HepG2 (cell line): ENCODE measurements around the gene ASXL1. TPM values are rescaled to one million over a fixed set of nuclear protein-coding genes. Genes with fewer than 3 reads are reported as not detected.

ENCODE experiments used
- CCDC6 ChIP-seq: sonication (generic); formaldehyde crosslinking; IDR thresholded peaks from 2 replicates; pipeline ENCODE4 v1.8.1; 2022; ENCODE audit warnings: mild to moderate bottlenecking, missing genetic modification reagents, moderate library complexity
- CENPX ChIP-seq: sonication (generic); formaldehyde crosslinking; IDR thresholded peaks from 2 replicates; pipeline ENCODE4 v1.9.0; 2021; ENCODE audit warnings: mild to moderate bottlenecking, missing genetic modification reagents, moderate library complexity
- CERS6 ChIP-seq: sonication (generic); formaldehyde crosslinking; IDR thresholded peaks from 2 replicates; pipeline ENCODE4 v1.5.0; 2020; ENCODE audit warnings: missing genetic modification reagents
- DZIP1 ChIP-seq: sonication (generic); formaldehyde crosslinking; IDR thresholded peaks from 2 replicates; pipeline ENCODE4 v1.5.0; 2020; ENCODE audit warnings: mild to moderate bottlenecking, missing genetic modification reagents
- ISL2 ChIP-seq: sonication (generic); formaldehyde crosslinking; IDR thresholded peaks from 2 replicates; pipeline ENCODE4 v1.5.0; 2020; ENCODE audit warnings: missing genetic modification reagents
- ISX ChIP-seq: sonication (generic); formaldehyde crosslinking; conservative IDR thresholded peaks from 2 replicates; pipeline ENCODE4 v1.5.0; 2020; ENCODE audit warnings: missing genetic modification reagents
- PRPF4 ChIP-seq: fragments of 200-400 bp; formaldehyde crosslinking; IDR thresholded peaks from 2 replicates; pipeline ENCODE4 v1.6.1; 2016; ENCODE audit warnings: low read length, low read depth; ENCODE audit not compliant: poor library complexity, severe bottlenecking
- RXRB ChIP-seq: IDR thresholded peaks from 2 replicates; pipeline ENCODE4 v1.6.1; 2016; ENCODE audit warnings: borderline replicate concordance, missing genetic modification reagents, missing compliant biosample characterization
- SOX13 ChIP-seq, 3 experiments: fragments of 450-650 bp in 1 of 3; sonication (generic) in 1 of 3; formaldehyde crosslinking in 1 of 3; IDR thresholded peaks in 2 of 3; conservative IDR thresholded peaks in 1 of 3; 2 replicates each; pipeline versions ENCODE4 v1.5.0 to v1.6.1; 2016 to 2020; ENCODE audit warnings: antibody characterized with exemption in 1 of 3, mild to moderate bottlenecking in 1 of 3, missing compliant biosample characterization in 1 of 3, missing genetic modification reagents in 1 of 3, moderate library complexity in 1 of 3
- U2AF2 ChIP-seq: fragments of 200-400 bp; formaldehyde crosslinking; IDR thresholded peaks from 2 replicates; pipeline ENCODE4 v1.6.1; 2017; ENCODE audit warnings: low read depth, mild to moderate bottlenecking, low read length
- WIZ ChIP-seq: sonication (generic); formaldehyde crosslinking; IDR thresholded peaks from 2 replicates; pipeline ENCODE4 v1.5.1; 2020; ENCODE audit warnings: mild to moderate bottlenecking, missing genetic modification reagents
- ZFP90 ChIP-seq: sonication (generic); formaldehyde crosslinking; IDR thresholded peaks from 2 replicates; pipeline ENCODE4 v1.8.0; 2022; ENCODE audit warnings: missing genetic modification reagents, mild to moderate bottlenecking, inconsistent platforms, borderline replicate concordance
- ZNF124 ChIP-seq: sonication (generic); formaldehyde crosslinking; IDR thresholded peaks from 2 replicates; pipeline ENCODE4 v1.4.0; 2020; ENCODE audit warnings: missing genetic modification reagents
- ZNF234 ChIP-seq: sonication (generic); formaldehyde crosslinking; conservative IDR thresholded peaks from 2 replicates; pipeline ENCODE4 v1.5.1; 2020; ENCODE audit warnings: mild to moderate bottlenecking, missing genetic modification reagents
- ZNF296 ChIP-seq: sonication (generic); formaldehyde crosslinking; conservative IDR thresholded peaks from 2 replicates; pipeline ENCODE4 v1.5.0; 2020; ENCODE audit warnings: mild to moderate bottlenecking, missing genetic modification reagents
- ZNF383 ChIP-seq: sonication (generic); formaldehyde crosslinking; IDR thresholded peaks from 2 replicates; pipeline ENCODE4 v1.4.0; 2020; ENCODE audit warnings: missing genetic modification reagents, mild to moderate bottlenecking, borderline replicate concordance
- ZNF619 ChIP-seq: sonication (generic); formaldehyde crosslinking; IDR thresholded peaks from 2 replicates; pipeline ENCODE4 v1.4.0; 2020; ENCODE audit warnings: mild to moderate bottlenecking, missing genetic modification reagents
- polyA plus RNA-seq, 8 experiments: library from polyadenylated mRNA; depleted of rRNA in 3 of 8; stranded (reverse) in 7 of 8; unstranded in 1 of 8; fragments of >200 nt; fragmentation: Illumina TruSeq in 4 of 8; extraction: Trizol in 4 of 8; gene quantifications; 2 replicates each; pipeline versions ENCODE4 v1.2.1 to v1.2.3, GENCODE V29; 2011 to 2016; ENCODE audit warnings: low read depth in 4 of 8, missing spikeins in 1 of 8, mixed read lengths in 1 of 8; ENCODE audit not compliant: insufficient read depth in 1 of 8
- total RNA-seq, 5 experiments: library from RNA; depleted of rRNA; stranded (reverse); fragments of >200 nt; fragmentation: Illumina TruSeq; extraction: Trizol; gene quantifications; 2 replicates each; pipeline ENCODE4 v1.2.3, GENCODE V29; 2016; ENCODE audit warnings: low read depth in 1 of 5
- TF ChIP-seq, protein P1 (sequence below): fragments of 450-650 bp; IDR thresholded peaks from 2 replicates; pipeline ENCODE4 v1.6.1; 2017
- TF ChIP-seq, protein P2 (sequence below): sonication (generic); formaldehyde crosslinking; IDR thresholded peaks from 2 replicates; pipeline ENCODE4 v1.4.0; 2020; ENCODE audit warnings: missing genetic modification reagents
- TF ChIP-seq, protein P3 (sequence below): IDR thresholded peaks from 2 replicates; pipeline ENCODE4 v1.6.1; 2016; ENCODE audit warnings: low read depth, control low read depth

ASXL1 gene
- total and polyA plus RNA-seq, 2 of the 13 experiments (the other 11 are each of a cell fraction or from before 2014, with no cell fraction given), result 62.1 to 74.8 TPM

DNA sequence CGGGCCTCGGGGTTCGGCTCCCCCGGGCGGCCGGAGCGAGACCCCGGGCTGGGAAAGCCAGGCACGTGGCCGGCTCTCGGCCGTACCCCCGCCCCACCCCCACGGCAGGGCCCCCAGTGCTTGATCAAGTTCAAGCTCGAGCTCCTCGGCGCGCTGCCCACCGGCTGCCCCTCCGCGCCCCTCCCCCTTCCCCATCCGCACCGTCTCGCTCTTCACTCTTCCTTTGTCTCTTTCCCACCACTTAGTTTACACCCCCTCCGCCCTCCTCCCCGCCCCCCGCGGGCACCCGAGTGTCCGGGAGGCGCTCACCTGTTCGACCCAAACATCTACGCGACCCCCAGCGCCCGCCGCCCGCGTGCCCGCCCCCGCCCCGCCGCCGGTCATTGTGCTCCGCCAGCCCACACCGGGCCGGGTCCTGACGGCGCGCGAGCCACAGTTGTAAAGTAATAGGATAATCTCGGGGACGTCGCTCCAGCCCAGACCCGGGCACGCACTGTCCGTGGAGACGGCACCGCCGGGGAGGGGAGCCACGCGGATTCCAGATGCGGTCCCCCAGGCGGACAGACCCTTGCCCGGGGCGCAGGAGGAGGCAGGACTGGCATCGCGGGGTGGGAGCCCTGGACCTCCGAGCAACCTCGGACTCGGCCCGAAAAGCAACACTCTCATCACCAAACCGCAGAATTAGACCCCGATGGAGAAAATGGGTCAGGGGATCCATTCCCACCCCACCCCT is 126.3 kb downstream of the ASXL1 start (continued):
- 0 out of 2 replicates have a peak, but pooled peaks have one; percentile 9 for TF ChIP-seq ISL2 (CRISPR knock-in tag)
- TF ChIP-seq SOX13 (IDR thresholded peaks at IDR 0.05), result no peak
- TF ChIP-seq SOX13 (CRISPR knock-in tag; conservative IDR thresholded peaks at IDR 0.05 in 1 of 2, IDR thresholded peaks at IDR 0.05 in 1 of 2), result no peak
- no peak for TF ChIP-seq WIZ
- TF ChIP-seq CENPX (CRISPR knock-in tag), result no peak
- TF ChIP-seq, protein P1, sequence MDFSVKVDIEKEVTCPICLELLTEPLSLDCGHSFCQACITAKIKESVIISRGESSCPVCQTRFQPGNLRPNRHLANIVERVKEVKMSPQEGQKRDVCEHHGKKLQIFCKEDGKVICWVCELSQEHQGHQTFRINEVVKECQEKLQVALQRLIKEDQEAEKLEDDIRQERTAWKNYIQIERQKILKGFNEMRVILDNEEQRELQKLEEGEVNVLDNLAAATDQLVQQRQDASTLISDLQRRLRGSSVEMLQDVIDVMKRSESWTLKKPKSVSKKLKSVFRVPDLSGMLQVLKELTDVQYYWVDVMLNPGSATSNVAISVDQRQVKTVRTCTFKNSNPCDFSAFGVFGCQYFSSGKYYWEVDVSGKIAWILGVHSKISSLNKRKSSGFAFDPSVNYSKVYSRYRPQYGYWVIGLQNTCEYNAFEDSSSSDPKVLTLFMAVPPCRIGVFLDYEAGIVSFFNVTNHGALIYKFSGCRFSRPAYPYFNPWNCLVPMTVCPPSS, result no peak
- TF ChIP-seq ZNF124 (CRISPR knock-in tag), result no peak; the same call in 1 of the 2 replicates
- TF ChIP-seq, protein P2, sequence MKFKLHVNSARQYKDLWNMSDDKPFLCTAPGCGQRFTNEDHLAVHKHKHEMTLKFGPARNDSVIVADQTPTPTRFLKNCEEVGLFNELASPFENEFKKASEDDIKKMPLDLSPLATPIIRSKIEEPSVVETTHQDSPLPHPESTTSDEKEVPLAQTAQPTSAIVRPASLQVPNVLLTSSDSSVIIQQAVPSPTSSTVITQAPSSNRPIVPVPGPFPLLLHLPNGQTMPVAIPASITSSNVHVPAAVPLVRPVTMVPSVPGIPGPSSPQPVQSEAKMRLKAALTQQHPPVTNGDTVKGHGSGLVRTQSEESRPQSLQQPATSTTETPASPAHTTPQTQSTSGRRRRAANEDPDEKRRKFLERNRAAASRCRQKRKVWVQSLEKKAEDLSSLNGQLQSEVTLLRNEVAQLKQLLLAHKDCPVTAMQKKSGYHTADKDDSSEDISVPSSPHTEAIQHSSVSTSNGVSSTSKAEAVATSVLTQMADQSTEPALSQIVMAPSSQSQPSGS (CRISPR knock-in tag), result 0 out of 2 replicates have a peak, but pooled peaks have one; percentile 3
- TF ChIP-seq PRPF4, result no peak
- no peak for TF ChIP-seq ZNF619
- no peak for TF ChIP-seq ZNF296 (CRISPR knock-in tag)
- no peak for TF ChIP-seq ZFP90 (CRISPR knock-in tag)
- no peak; the same call in 1 of the 2 replicates for TF ChIP-seq ISX (CRISPR knock-in tag)
- peak; percentile 54 for TF ChIP-seq CCDC6
- 0 out of 2 replicates have a peak, but pooled peaks have one; percentile 57 for TF ChIP-seq CERS6 (CRISPR knock-in tag)
- TF ChIP-seq, protein P3, sequence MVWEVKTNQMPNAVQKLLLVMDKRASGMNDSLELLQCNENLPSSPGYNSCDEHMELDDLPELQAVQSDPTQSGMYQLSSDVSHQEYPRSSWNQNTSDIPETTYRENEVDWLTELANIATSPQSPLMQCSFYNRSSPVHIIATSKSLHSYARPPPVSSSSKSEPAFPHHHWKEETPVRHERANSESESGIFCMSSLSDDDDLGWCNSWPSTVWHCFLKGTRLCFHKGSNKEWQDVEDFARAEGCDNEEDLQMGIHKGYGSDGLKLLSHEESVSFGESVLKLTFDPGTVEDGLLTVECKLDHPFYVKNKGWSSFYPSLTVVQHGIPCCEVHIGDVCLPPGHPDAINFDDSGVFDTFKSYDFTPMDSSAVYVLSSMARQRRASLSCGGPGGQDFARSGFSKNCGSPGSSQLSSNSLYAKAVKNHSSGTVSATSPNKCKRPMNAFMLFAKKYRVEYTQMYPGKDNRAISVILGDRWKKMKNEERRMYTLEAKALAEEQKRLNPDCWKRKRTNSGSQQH (CRISPR knock-in tag), result no peak
- 0 out of 2 replicates have a peak, but pooled peaks have one; percentile 2 for TF ChIP-seq RXRB (CRISPR knock-in tag)
- TF ChIP-seq DZIP1 (CRISPR knock-in tag), result no peak
- TF ChIP-seq ZNF234 (CRISPR knock-in tag), result no peak
- TF ChIP-seq U2AF2, result no peak
- no peak for TF ChIP-seq ZNF383 (CRISPR knock-in tag)
